ENCODE data around the gene INF2. TPM values are rescaled to one million over a fixed set of nuclear protein-coding genes. Genes with fewer than 3 reads are reported as not detected.

Gene INF2
- total and polyA plus RNA-seq, 4 donors = 13.1 to 51.6 (median 25.5) TPM

GRCh38 chr14:104710071-104710735 lies 20.8 kb downstream of the INF2 start:
- no peak overlapping the region for H3K9ac ChIP-seq (ENCODE audit: low read depth in 1 of 2, low read length in 2 of 2)
- no peaks in the 10 kb centered on the region for H3K4me1 ChIP-seq (ENCODE audit: control insufficient read depth in 4 of 4, insufficient read depth in 4 of 4, low read length in 3 of 4)
- H3K27ac ChIP-seq (ENCODE audit: low read depth in 1 of 2, low read length in 2 of 2) = no peak overlapping the region
- no peaks in the 10 kb centered on the region for H3K27me3 ChIP-seq (ENCODE audit: control insufficient read depth in 4 of 4, insufficient read depth in 4 of 4, low read length in 3 of 4)
- H3K9me3 ChIP-seq (ENCODE audit: control insufficient read depth in 4 of 4, low read length in 3 of 4) = no peaks in the 10 kb centered on the region
- H3K36me3 ChIP-seq (ENCODE audit: control insufficient read depth in 4 of 4, insufficient read depth in 3 of 4, low read depth in 1 of 4, low read length in 3 of 4) = peaks cover 10 to 62% (median 24%) of the 10 kb centered on the region in 4 donors
- no peak for DNase-seq (ENCODE audit: low spot score)
- TF ChIP-seq GABPA (IDR thresholded peaks at IDR 0.05 in 1 of 2, conservative IDR thresholded peaks at IDR 0.05 in 1 of 2) (no peak), EGR1 (IDR thresholded peaks at IDR 0.05; ENCODE audit: low read depth in 2 of 2) (no peak), ZBTB33 (IDR thresholded peaks at IDR 0.05) (no peak)
- TF ChIP-seq, protein P1, sequence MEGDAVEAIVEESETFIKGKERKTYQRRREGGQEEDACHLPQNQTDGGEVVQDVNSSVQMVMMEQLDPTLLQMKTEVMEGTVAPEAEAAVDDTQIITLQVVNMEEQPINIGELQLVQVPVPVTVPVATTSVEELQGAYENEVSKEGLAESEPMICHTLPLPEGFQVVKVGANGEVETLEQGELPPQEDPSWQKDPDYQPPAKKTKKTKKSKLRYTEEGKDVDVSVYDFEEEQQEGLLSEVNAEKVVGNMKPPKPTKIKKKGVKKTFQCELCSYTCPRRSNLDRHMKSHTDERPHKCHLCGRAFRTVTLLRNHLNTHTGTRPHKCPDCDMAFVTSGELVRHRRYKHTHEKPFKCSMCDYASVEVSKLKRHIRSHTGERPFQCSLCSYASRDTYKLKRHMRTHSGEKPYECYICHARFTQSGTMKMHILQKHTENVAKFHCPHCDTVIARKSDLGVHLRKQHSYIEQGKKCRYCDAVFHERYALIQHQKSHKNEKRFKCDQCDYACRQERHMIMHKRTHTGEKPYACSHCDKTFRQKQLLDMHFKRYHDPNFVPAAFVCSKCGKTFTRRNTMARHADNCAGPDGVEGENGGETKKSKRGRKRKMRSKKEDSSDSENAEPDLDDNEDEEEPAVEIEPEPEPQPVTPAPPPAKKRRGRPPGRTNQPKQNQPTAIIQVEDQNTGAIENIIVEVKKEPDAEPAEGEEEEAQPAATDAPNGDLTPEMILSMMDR (IDR thresholded peaks at IDR 0.05; ENCODE audit: low read depth, low read length, missing input control) = no peak
- WGBS = 93% methylated on average over 34 of the region's 34 CpGs
- H3K4me3 ChIP-seq (ENCODE audit: low read depth in 1 of 3, low read length in 3 of 3) = no peak overlapping the region

DNA sequence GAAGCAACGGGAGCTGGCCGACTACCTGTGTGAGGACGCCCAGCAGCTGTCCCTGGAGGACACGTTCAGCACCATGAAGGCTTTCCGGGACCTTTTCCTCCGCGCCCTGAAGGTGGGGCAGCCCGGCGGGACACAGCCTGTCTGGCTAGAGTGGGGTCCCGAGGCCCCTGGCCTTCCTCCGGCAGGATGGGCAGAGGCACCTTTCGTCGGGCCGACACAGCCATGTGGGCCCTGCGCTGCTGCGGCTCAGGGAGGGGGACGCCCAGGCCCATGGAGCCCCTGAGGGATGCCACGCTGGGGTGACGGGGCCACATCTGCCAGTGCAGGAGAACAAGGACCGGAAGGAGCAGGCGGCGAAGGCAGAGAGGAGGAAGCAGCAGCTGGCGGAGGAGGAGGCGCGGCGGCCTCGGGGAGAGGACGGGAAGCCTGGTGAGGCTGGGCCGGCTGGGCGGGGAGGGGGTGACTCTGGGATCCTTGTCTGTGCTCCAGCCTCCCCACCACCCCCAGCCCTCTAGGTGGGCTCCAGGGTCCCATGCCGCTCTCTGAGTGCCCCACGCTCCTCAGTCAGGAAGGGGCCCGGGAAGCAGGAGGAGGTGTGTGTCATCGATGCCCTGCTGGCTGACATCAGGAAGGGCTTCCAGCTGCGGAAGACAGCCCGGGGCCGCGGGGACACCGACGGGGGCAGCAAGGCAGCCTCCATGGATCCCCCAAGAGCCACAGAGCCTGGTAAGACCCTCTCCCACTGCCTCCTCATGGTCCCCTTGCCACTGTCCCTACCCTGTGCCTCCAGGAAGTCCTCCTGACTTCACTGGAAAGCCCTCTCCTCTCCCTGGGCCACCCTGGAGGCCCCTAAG lies 23.7 kb downstream of the INF2 start:
- Histone ChIP-seq H3K27me3 (ENCODE audit: control insufficient read depth in 4 of 4, insufficient read depth in 4 of 4, low read length in 3 of 4) (no peaks in the 10 kb centered on the region), H3K4me3 (ENCODE audit: low read depth in 1 of 3, low read length in 3 of 3) (no peak overlapping the region), H3K4me1 (ENCODE audit: control insufficient read depth in 4 of 4, insufficient read depth in 4 of 4, low read length in 3 of 4) (no peaks in the 10 kb centered on the region), H3K9ac (ENCODE audit: low read depth in 1 of 2, low read length in 2 of 2) (no peak overlapping the region), H3K36me3 (ENCODE audit: control insufficient read depth in 4 of 4, insufficient read depth in 3 of 4, low read depth in 1 of 4, low read length in 3 of 4) (peaks cover 10 to 67% (median 30%) of the 10 kb centered on the region in 4 donors), H3K27ac (ENCODE audit: low read depth in 1 of 2, low read length in 2 of 2) (no peak overlapping the region), H3K9me3 (ENCODE audit: control insufficient read depth in 4 of 4, low read length in 3 of 4) (no peaks in the 10 kb centered on the region)
- DNase-seq (ENCODE audit: low spot score) = no peak
- WGBS = 94% methylated on average over 40 of the region's 40 CpGs
- TF ChIP-seq ZBTB33 (IDR thresholded peaks at IDR 0.05) = no peak
- no peak for TF ChIP-seq FOXA2 (IDR thresholded peaks at IDR 0.05)
- no peak for TF ChIP-seq ATF3 (IDR thresholded peaks at IDR 0.05)
- TF ChIP-seq JUND (IDR thresholded peaks at IDR 0.05) = no peak
- TF ChIP-seq, protein P2, sequence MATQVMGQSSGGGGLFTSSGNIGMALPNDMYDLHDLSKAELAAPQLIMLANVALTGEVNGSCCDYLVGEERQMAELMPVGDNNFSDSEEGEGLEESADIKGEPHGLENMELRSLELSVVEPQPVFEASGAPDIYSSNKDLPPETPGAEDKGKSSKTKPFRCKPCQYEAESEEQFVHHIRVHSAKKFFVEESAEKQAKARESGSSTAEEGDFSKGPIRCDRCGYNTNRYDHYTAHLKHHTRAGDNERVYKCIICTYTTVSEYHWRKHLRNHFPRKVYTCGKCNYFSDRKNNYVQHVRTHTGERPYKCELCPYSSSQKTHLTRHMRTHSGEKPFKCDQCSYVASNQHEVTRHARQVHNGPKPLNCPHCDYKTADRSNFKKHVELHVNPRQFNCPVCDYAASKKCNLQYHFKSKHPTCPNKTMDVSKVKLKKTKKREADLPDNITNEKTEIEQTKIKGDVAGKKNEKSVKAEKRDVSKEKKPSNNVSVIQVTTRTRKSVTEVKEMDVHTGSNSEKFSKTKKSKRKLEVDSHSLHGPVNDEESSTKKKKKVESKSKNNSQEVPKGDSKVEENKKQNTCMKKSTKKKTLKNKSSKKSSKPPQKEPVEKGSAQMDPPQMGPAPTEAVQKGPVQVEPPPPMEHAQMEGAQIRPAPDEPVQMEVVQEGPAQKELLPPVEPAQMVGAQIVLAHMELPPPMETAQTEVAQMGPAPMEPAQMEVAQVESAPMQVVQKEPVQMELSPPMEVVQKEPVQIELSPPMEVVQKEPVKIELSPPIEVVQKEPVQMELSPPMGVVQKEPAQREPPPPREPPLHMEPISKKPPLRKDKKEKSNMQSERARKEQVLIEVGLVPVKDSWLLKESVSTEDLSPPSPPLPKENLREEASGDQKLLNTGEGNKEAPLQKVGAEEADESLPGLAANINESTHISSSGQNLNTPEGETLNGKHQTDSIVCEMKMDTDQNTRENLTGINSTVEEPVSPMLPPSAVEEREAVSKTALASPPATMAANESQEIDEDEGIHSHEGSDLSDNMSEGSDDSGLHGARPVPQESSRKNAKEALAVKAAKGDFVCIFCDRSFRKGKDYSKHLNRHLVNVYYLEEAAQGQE (IDR thresholded peaks at IDR 0.05) = no peak
- no peak for TF ChIP-seq RAD21 (IDR thresholded peaks at IDR 0.05)
- no peak for TF ChIP-seq SP1 (IDR thresholded peaks at IDR 0.05)
- no peak for TF ChIP-seq NR2F2 (IDR thresholded peaks at IDR 0.05)
- TF ChIP-seq TAF1 (conservative IDR thresholded peaks at IDR 0.05) = no peak
- no peak for TF ChIP-seq HNF4G (IDR thresholded peaks at IDR 0.05)
- no peak for TF ChIP-seq EGR1 (IDR thresholded peaks at IDR 0.05; ENCODE audit: low read depth in 2 of 2)
- no peak for TF ChIP-seq MAX (IDR thresholded peaks at IDR 0.05)
